GM23248 (cell line): ENCODE data around the gene EXOC2. TPM values are rescaled to one million over a fixed set of nuclear protein-coding genes. Genes with fewer than 3 reads are reported as not detected.
A peak's percentile ranks its signal among the peaks of the same experiment; 100 is the strongest.

Source experiments
- DNase-seq: peaks from one replicate; pipeline ENCODE4 v3.0.0-alpha.2; 2015
- H2AFZ ChIP-seq: fragments of 200-600 bp; sonication (generic); 2 replicates; pipeline ENCODE4 v1.6.1; 2016; ENCODE audit warnings: antibody characterized with exemption
- H3F3A ChIP-seq: fragments of 200-600 bp; sonication (generic); 2 replicates; pipeline ENCODE4 v1.6.1; 2016; ENCODE audit warnings: mild to moderate bottlenecking, antibody characterized with exemption, mixed run types; ENCODE audit not compliant: insufficient read depth
- H3K27ac ChIP-seq: fragments of 200-600 bp; sonication (generic); 2 replicates; pipeline ENCODE4 v1.5.1; 2016; ENCODE audit warnings: mild to moderate bottlenecking
- H3K27me3 ChIP-seq: fragments of 200-600 bp; sonication (generic); replicated peaks from 2 replicates; pipeline ENCODE4 v1.6.1; 2016; ENCODE audit warnings: mild to moderate bottlenecking; ENCODE audit not compliant: insufficient read depth
- H3K36me3 ChIP-seq: fragments of 200-600 bp; sonication (generic); 2 replicates; pipeline ENCODE4 v1.6.1; 2016; ENCODE audit warnings: low read depth, mild to moderate bottlenecking
- H3K4me1 ChIP-seq: fragments of 200-600 bp; sonication (generic); 2 replicates; pipeline ENCODE4 v1.6.1; 2016; ENCODE audit warnings: mild to moderate bottlenecking; ENCODE audit not compliant: insufficient read depth
- H3K4me2 ChIP-seq: fragments of 200-600 bp; sonication (generic); one replicate; pipeline ENCODE4 v1.6.1; 2016; ENCODE audit warnings: mild to moderate bottlenecking; ENCODE audit not compliant: unreplicated experiment
- H3K4me3 ChIP-seq: fragments of 200-600 bp; sonication (generic); 2 replicates; pipeline ENCODE4 v1.5.1; 2016; ENCODE audit warnings: mild to moderate bottlenecking
- H3K79me2 ChIP-seq: fragments of 200-600 bp; sonication (generic); 2 replicates; pipeline ENCODE4 v1.6.1; 2016; ENCODE audit warnings: mild to moderate bottlenecking; ENCODE audit not compliant: insufficient read depth
- H3K9ac ChIP-seq: fragments of 200-600 bp; sonication (generic); 2 replicates; pipeline ENCODE4 v1.6.1; 2016; ENCODE audit warnings: mild to moderate bottlenecking
- H3K9me2 ChIP-seq: fragments of 200-600 bp; sonication (generic); 2 replicates; pipeline ENCODE4 v1.6.1; 2016; ENCODE audit warnings: mixed run types, mild to moderate bottlenecking, moderate library complexity; ENCODE audit not compliant: insufficient read depth
- H3K9me3 ChIP-seq: fragments of 200-600 bp; sonication (generic); one replicate; pipeline ENCODE4 v1.6.1; 2017; ENCODE audit warnings: low read depth
- H4K20me1 ChIP-seq: fragments of 200-600 bp; sonication (generic); 2 replicates; pipeline ENCODE4 v1.6.0; 2016; ENCODE audit not compliant: insufficient read depth
- EZH2 ChIP-seq: fragments of 200-600 bp; sonication (generic); IDR thresholded peaks from 2 replicates; pipeline ENCODE4 v1.6.1; 2018; ENCODE audit warnings: antibody characterized with exemption, mild to moderate bottlenecking; ENCODE audit not compliant: insufficient read depth, poor library complexity, severe bottlenecking
- EZH2phosphoT487 ChIP-seq: fragments of 200-600 bp; sonication (generic); IDR thresholded peaks from 2 replicates; pipeline ENCODE4 v1.6.1; 2018; ENCODE audit warnings: antibody characterized with exemption, moderate library complexity, mild to moderate bottlenecking, low read depth; ENCODE audit not compliant: insufficient read depth
- WGBS, 2 experiments: methylation state at CpG; one replicate each; pipeline ENCODE4 v1.1.6; 2015 to 2017; ENCODE audit warnings: low lambda C conversion rate in 2 of 2, low coverage in 1 of 2; ENCODE audit errors: missing lambda C conversion rate in 2 of 2; 5-methylcytosine and 5-hydroxymethylcytosine counted together
- in situ Hi-C: fragments of 300-500 bp; cut with MboI; formaldehyde crosslinking; loops from 2 replicates; pipeline ENCODE4 v1.15.0; 2020
- polyA plus RNA-seq: library from polyadenylated mRNA; unstranded; fragments of >200 nt; fragmentation: Nextera tagmentation; extraction: Ambion mirVana; gene quantifications from 2 replicates; pipeline ENCODE4 v1.2.1, GENCODE V29; 2016
- total RNA-seq: library from RNA; depleted of rRNA; stranded (reverse); fragments of >200 nt; shearing (Covaris generic); gene quantifications from 2 replicates; pipeline ENCODE4 v1.2.3, GENCODE V29; 2014

EXOC2 gene
- total and polyA plus RNA-seq, 2 experiments from 2014 or later, result 17.5 to 32.9 TPM

- Histone ChIP-seq H3F3A (no peaks in the 10 kb centered on the region), H3K4me1 (no peaks in the 10 kb centered on the region), H3K4me3 (no peak overlapping the region), H3K9me2 (no peaks in the 10 kb centered on the region), H3K4me2 (no peak overlapping the region), H3K79me2 (no peaks in the 10 kb centered on the region), H3K27ac (no peak overlapping the region), H3K36me3 (no peaks in the 10 kb centered on the region), H4K20me1 (no peaks in the 10 kb centered on the region), H3K9ac (no peak overlapping the region), H2AFZ (no peak overlapping the region), H3K27me3 (no peaks in the 10 kb centered on the region), H3K9me3 (no peaks in the 10 kb centered on the region)
- no peak for DNase-seq
- in situ Hi-C loops, result loop anchor here (10.0 to 25.0 kb wide), 2 partner anchors 185 to 812 kb away; no protein-coding TSS in a partner anchor
- TF ChIP-seq EZH2phosphoT487 (no peak), EZH2 (no peak)
- 94 to 95% methylated on average over 7 of the region's 7 CpGs for WGBS, 2 experiments
Measured at GRCh38 chr6:599576-600448, 93.1 kb downstream of the EXOC2 start.

GRCh38 chr6:593907-594212 is 99.1 kb downstream of the EXOC2 start:
- H3K9me3 ChIP-seq, result no peaks in the 10 kb centered on the region
- no peak overlapping the region for H3K27ac ChIP-seq
- H3K4me2 ChIP-seq, result no peak overlapping the region
- no peak for DNase-seq
- no peak overlapping the region for H3K4me3 ChIP-seq
- 57 to 65% methylated on average over 2 of the region's 2 CpGs for WGBS, 2 experiments
- H3K36me3 ChIP-seq, result peaks cover 5% of the 10 kb centered on the region; the same call in 1 of the 2 replicates
- no peaks in the 10 kb centered on the region for H3F3A ChIP-seq
- TF ChIP-seq EZH2, result no peak
- TF ChIP-seq EZH2phosphoT487, result no peak
- in situ Hi-C loops, result loop anchor here (10.0 to 25.0 kb wide), 2 partner anchors 191 to 818 kb away; no protein-coding TSS in a partner anchor
- H3K27me3 ChIP-seq, result no peaks in the 10 kb centered on the region
- H3K9me2 ChIP-seq, result no peaks in the 10 kb centered on the region
- H4K20me1 ChIP-seq, result no peaks in the 10 kb centered on the region
- no peak overlapping the region for H2AFZ ChIP-seq
- H3K4me1 ChIP-seq, result no peaks in the 10 kb centered on the region
- no peak overlapping the region for H3K9ac ChIP-seq
- H3K79me2 ChIP-seq, result no peaks in the 10 kb centered on the region

- 2 to 4% methylated on average over 5 of the region's 5 CpGs for WGBS, 2 experiments
- H3K4me3 ChIP-seq, result no peak overlapping the region
- in situ Hi-C loops, result loop anchor here (10.0 to 25.0 kb wide), 2 partner anchors 191 to 819 kb away; no protein-coding TSS in a partner anchor
Measured at GRCh38 chr6:593139-593906, 99.6 kb downstream of the EXOC2 start.

GRCh38 chr6:589090-589489 is 103.8 kb downstream of the EXOC2 start:
- H3K4me2 ChIP-seq, result no peak overlapping the region
- H3K4me1 ChIP-seq, result no peaks in the 10 kb centered on the region
- no peaks in the 10 kb centered on the region for H3K79me2 ChIP-seq
- no peak for TF ChIP-seq EZH2
- TF ChIP-seq EZH2phosphoT487, result no peak
- no peak overlapping the region for H3K9ac ChIP-seq
- H3K9me3 ChIP-seq, result no peaks in the 10 kb centered on the region
- H3K9me2 ChIP-seq, result no peaks in the 10 kb centered on the region
- WGBS, 2 experiments, result 91 to 93% methylated on average over 22 of the region's 22 CpGs
- no peak overlapping the region for H2AFZ ChIP-seq
- H3K27me3 ChIP-seq, result no peaks in the 10 kb centered on the region
- no peaks in the 10 kb centered on the region for H4K20me1 ChIP-seq
- DNase-seq, result no peak
- no peak overlapping the region for H3K27ac ChIP-seq
- H3F3A ChIP-seq, result no peaks in the 10 kb centered on the region
- in situ Hi-C loops, result loop anchor here (25.0 kb wide), 1 partner anchor 823 kb away; no protein-coding TSS in a partner anchor
- no peak overlapping the region for H3K4me3 ChIP-seq
- peaks cover 5% of the 10 kb centered on the region; the same call in 1 of the 2 replicates for H3K36me3 ChIP-seq

More at GRCh38 chr6:593139-593906, 99.6 kb downstream of the EXOC2 start:
- Histone ChIP-seq H3K4me1 (no peaks in the 10 kb centered on the region), H3K9me3 (no peaks in the 10 kb centered on the region), H2AFZ (no peak overlapping the region), H3K4me2 (no peak overlapping the region), H3K36me3 (peaks cover 5% of the 10 kb centered on the region; the same call in 1 of the 2 replicates), H3K27me3 (no peaks in the 10 kb centered on the region), H3K9ac (no peak overlapping the region), H3K79me2 (no peaks in the 10 kb centered on the region), H3K9me2 (no peaks in the 10 kb centered on the region), H4K20me1 (no peaks in the 10 kb centered on the region), H3K27ac (no peak overlapping the region), H3F3A (no peaks in the 10 kb centered on the region)
- TF ChIP-seq EZH2phosphoT487, result no peak
- TF ChIP-seq EZH2, result no peak
- DNase-seq, result peak; percentile 73
